NT2/D1 (cell line): Measurements from ENCODE around the gene NPEPPS.
"Not testable (repeated sequence)": the region's sequence is repeated elsewhere in the genome, so short reads cannot be mapped to it uniquely, and the experiment has no call there.

Experiments
- SUZ12 ChIP-seq: IDR thresholded peaks from 2 replicates; pipeline ENCODE4 v1.6.1; 2011; ENCODE audit not compliant: insufficient read length, insufficient read depth; ENCODE audit errors: extremely low read depth
- YY1 ChIP-seq: IDR thresholded peaks from 2 replicates; pipeline ENCODE4 v1.6.1; 2011; ENCODE audit not compliant: insufficient read length, insufficient read depth
- ZNF274 ChIP-seq: IDR thresholded peaks from 2 replicates; pipeline ENCODE4 v1.6.1; 2011; ENCODE audit warnings: mild to moderate bottlenecking, low read depth, low read length

DNA sequence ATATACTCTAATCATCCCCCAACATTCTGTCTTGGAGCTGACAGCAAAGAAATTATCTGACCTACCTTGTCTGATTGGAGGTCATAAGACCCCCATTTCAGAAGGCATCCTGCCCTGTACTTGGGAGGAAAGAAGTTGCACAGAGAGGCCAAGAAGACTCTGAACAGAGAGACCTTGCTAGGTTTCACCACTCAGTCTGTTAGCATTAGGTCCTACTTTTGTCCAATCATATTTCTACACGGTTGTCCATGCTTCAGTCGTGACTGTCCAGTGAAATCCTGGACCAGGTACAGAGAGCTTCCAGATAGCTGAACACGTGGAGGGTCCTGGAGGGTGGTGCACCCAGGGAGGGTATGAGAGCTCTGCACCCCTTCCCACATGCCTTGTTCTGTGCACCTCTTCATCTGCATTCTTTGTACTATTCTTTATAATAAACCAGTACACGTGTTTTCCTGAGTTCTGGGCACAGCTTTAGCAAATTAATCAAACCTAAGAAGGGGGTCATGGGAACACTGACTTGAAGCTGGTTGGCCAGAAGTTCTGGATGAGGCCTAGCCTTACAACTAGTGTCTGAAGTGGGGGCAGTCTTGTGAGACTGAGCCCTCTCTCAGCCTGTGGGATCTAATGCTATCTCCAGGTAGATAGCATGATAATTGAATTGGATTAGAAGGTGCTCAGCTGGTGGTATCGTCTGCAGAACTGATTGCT, 30.9 kb downstream of the NPEPPS start:
- not testable (repeated sequence) for TF ChIP-seq ZNF274, SUZ12, YY1
